WTC11 (cell line): ENCODE measurements around the gene RNF208. TPM values are rescaled to one million over a fixed set of nuclear protein-coding genes. Genes with fewer than 3 reads are reported as not detected.
A peak's percentile ranks its signal among the peaks of the same experiment; 100 is the strongest.

Experiments
- ATAC-seq: fragments of 200-7000 bp; cut with Tn5 transposase; 2 replicates; pipeline ENCODE4 v1.10.0; 2021; ENCODE audit warnings: mild to moderate bottlenecking, moderate library complexity
- CTCF ChIA-PET: fragments of 300-600 bp; sonication (Branson Sonifier 250); formaldehyde crosslinking; loops from one replicate; lab custom pipeline; 2021; ENCODE audit warnings: antibody characterized with exemption; lab: Charles Lee
- POLR2A ChIA-PET: fragments of 350-600 bp; sonication (Branson Sonifier 250); formaldehyde crosslinking; loops from one replicate; lab custom pipeline; 2021; ENCODE audit warnings: antibody characterized with exemption; lab: Charles Lee
- DNase-seq: peaks from one replicate; pipeline ENCODE4 v3.0.0; 2021; ENCODE audit warnings: low spot score
- H3K27ac Mint-ChIP-seq: 2 replicates; pipeline ENCODE4 v1.8.0; 2021; ENCODE audit warnings: mixed read lengths
- H3K27me3 Mint-ChIP-seq: 2 replicates; pipeline ENCODE4 v1.8.0; 2021; ENCODE audit warnings: low read depth, mild to moderate bottlenecking, moderate library complexity, mixed read lengths
- H3K36me3 Mint-ChIP-seq: 2 replicates; pipeline ENCODE4 v1.8.0; 2021; ENCODE audit warnings: mixed read lengths
- H3K4me1 Mint-ChIP-seq: 2 replicates; pipeline ENCODE4 v1.8.0; 2022; ENCODE audit warnings: mixed read lengths
- H3K4me3 Mint-ChIP-seq: 2 replicates; pipeline ENCODE4 v1.8.0; 2021; ENCODE audit warnings: mild to moderate bottlenecking, moderate library complexity, mixed read lengths
- H3K9me3 Mint-ChIP-seq: 2 replicates; pipeline ENCODE4 v1.8.0; 2021; ENCODE audit warnings: mixed read lengths
- ATF2 ChIP-seq: sonication (generic); formaldehyde crosslinking; IDR thresholded peaks from 2 replicates; pipeline ENCODE4 v1.8.1; 2022; ENCODE audit warnings: low read depth, missing genetic modification reagents, borderline replicate concordance
- CREB1 ChIP-seq: sonication (generic); formaldehyde crosslinking; IDR thresholded peaks from 2 replicates; pipeline ENCODE4 v1.8.0; 2023; ENCODE audit warnings: mild to moderate bottlenecking, missing genetic modification reagents
- E2F5 ChIP-seq: sonication (generic); formaldehyde crosslinking; IDR thresholded peaks from 2 replicates; pipeline ENCODE4 v1.8.1; 2022; ENCODE audit warnings: mild to moderate bottlenecking, moderate library complexity, missing genetic modification reagents
- ELF4 ChIP-seq: sonication (generic); formaldehyde crosslinking; IDR thresholded peaks from 2 replicates; pipeline ENCODE4 v1.8.1; 2022; ENCODE audit warnings: low read depth, mild to moderate bottlenecking, moderate library complexity, missing genetic modification reagents
- EMX1 ChIP-seq: fragments of 250-450 bp; sonication (Bioruptor Pico); IDR thresholded peaks from 2 replicates; pipeline ENCODE4 v1.8.0; 2021; ENCODE audit warnings: mild to moderate bottlenecking
- FOXJ3 ChIP-seq: sonication (generic); formaldehyde crosslinking; IDR thresholded peaks from 2 replicates; pipeline ENCODE4 v1.9.0; 2021; ENCODE audit warnings: missing genetic modification reagents, mild to moderate bottlenecking, borderline replicate concordance
- IRF2 ChIP-seq: sonication (generic); formaldehyde crosslinking; IDR thresholded peaks from 2 replicates; pipeline ENCODE4 v1.8.0; 2022; ENCODE audit warnings: low read depth, missing genetic modification reagents, borderline replicate concordance
- RORB ChIP-seq: fragments of 250-450 bp; sonication (Bioruptor Pico); IDR thresholded peaks from 2 replicates; pipeline ENCODE4 v1.9.0; 2021; ENCODE audit warnings: mild to moderate bottlenecking
- SMAD4 ChIP-seq: sonication (generic); formaldehyde crosslinking; IDR thresholded peaks from 2 replicates; pipeline ENCODE4 v1.8.0; 2022; ENCODE audit warnings: mild to moderate bottlenecking, missing genetic modification reagents
- TEAD4 ChIP-seq: sonication (generic); formaldehyde crosslinking; IDR thresholded peaks from 2 replicates; pipeline ENCODE4 v1.8.0; 2022; ENCODE audit warnings: mild to moderate bottlenecking, missing genetic modification reagents
- TP53 ChIP-seq: sonication (generic); formaldehyde crosslinking; IDR thresholded peaks from 2 replicates; pipeline ENCODE4 v1.8.1; 2023; ENCODE audit warnings: mild to moderate bottlenecking, missing genetic modification reagents
- USF2 ChIP-seq: sonication (generic); formaldehyde crosslinking; IDR thresholded peaks from 2 replicates; pipeline ENCODE4 v1.8.1; 2023; ENCODE audit warnings: mild to moderate bottlenecking, missing genetic modification reagents, moderate library complexity
- ZNF263 ChIP-seq: sonication (generic); formaldehyde crosslinking; IDR thresholded peaks from 2 replicates; pipeline ENCODE4 v1.8.1; 2022; ENCODE audit warnings: low read depth, mild to moderate bottlenecking, moderate library complexity, missing genetic modification reagents
- ZNF423 ChIP-seq: fragments of 250-450 bp; sonication (Bioruptor Pico); IDR thresholded peaks from 2 replicates; pipeline ENCODE4 v2.1.2; 2022; ENCODE audit warnings: mild to moderate bottlenecking, moderate library complexity
- ZNF671 ChIP-seq: fragments of 250-450 bp; sonication (Bioruptor Pico); IDR thresholded peaks from 2 replicates; pipeline ENCODE4 v1.8.0; 2021; ENCODE audit warnings: mild to moderate bottlenecking
- total RNA-seq: library from RNA; stranded (reverse); gene quantifications from 3 replicates; pipeline ENCODE4 v1.2.3, GENCODE V29; 2021

The RNF208 gene
- total RNA-seq, 1 experiment from 2014 or later = 14.8 TPM

GRCh38 chr9:137251490-137252268, 29.6 kb upstream of the RNF208 start:
- no peak overlapping the region for H3K4me3 Mint-ChIP-seq
- H3K4me1 Mint-ChIP-seq = peaks cover 8% of the 10 kb centered on the region
- H3K27ac Mint-ChIP-seq = no peak overlapping the region
- ATAC-seq (no peak), DNase-seq (no peak)
- TF ChIP-seq ZNF263 (CRISPR knock-in tag) (no peak), EMX1 (CRISPR knock-in tag) (no peak)
- H3K36me3 Mint-ChIP-seq = 0 out of 2 replicates have a peak, but pooled peaks cover under 1% of the 10 kb centered on the region
- no peaks in the 10 kb centered on the region for H3K9me3 Mint-ChIP-seq
- ChIA-PET POLR2A (interaction anchor here (0.5 to 4.2 kb wide), 2 partner anchors 11 to 43 kb away, joined by 3 to 30 read pairs; partner anchors contain the start of gene TUBB4B), CTCF (interaction anchor here (0.6 to 4.6 kb wide), 13 partner anchors 7 to 187 kb away, joined by 3 to 59 read pairs (median 5); partner anchors contain the start of genes NRARP, RNF224 and TUBB4B)
- H3K27me3 Mint-ChIP-seq = peaks cover 11% of the 10 kb centered on the region

- TF ChIP-seq TP53 (no peak), USF2 (CRISPR knock-in tag) (no peak), RORB (CRISPR knock-in tag) (no peak), ELF4 (CRISPR knock-in tag) (no peak), CREB1 (no peak), SMAD4 (CRISPR knock-in tag) (no peak), ZNF671 (no peak), TEAD4 (no peak), IRF2 (no peak), ATF2 (CRISPR knock-in tag) (no peak)
- DNase-seq (no peak), ATAC-seq (no peak)
- ChIA-PET CTCF (interaction anchor here (1.1 to 4.6 kb wide), 3 partner anchors 11 to 51 kb away, joined by 3 to 59 read pairs (median 7); partner anchors contain the start of genes NRARP and TUBB4B), POLR2A (interaction anchor here (0.5 to 4.2 kb wide), 2 partner anchors 11 to 43 kb away, joined by 3 to 30 read pairs; partner anchors contain the start of gene TUBB4B)
- Mint-ChIP-seq H3K4me1 (peaks cover 8% of the 10 kb centered on the region), H3K4me3 (no peak within 1 kb of the TSS), H3K36me3 (no peaks in the 10 kb centered on the region), H3K9me3 (no peaks in the 10 kb centered on the region), H3K27ac (no peak within 1 kb of the TSS), H3K27me3 (peaks cover 11% of the 10 kb centered on the region)
Observed at GRCh38 chr9:137251194-137251461, 29.1 kb upstream of the RNF208 start, which contains the start of gene STPG3. Gene STPG3, plus strand, starts transcription at chr9:137251286. Its CDS starts 1 bp downstream, at chr9:137251287.

GRCh38 chr9:137250329-137251193, 28.5 kb upstream of the RNF208 start:
- ATAC-seq (no peak), DNase-seq (no peak)
- Mint-ChIP-seq H3K36me3 (no peaks in the 10 kb centered on the region), H3K4me3 (no peak overlapping the region), H3K9me3 (no peaks in the 10 kb centered on the region), H3K27ac (no peak overlapping the region), H3K4me1 (peaks cover 8% of the 10 kb centered on the region), H3K27me3 (peaks cover 11% of the 10 kb centered on the region)
- CTCF ChIA-PET = interaction anchor here (1.2 to 5.9 kb wide), 2 partner anchors 14 to 52 kb away, joined by 3 to 46 read pairs; partner anchors contain the start of gene NRARP
- POLR2A ChIA-PET = interaction anchor here (4.2 kb wide), 1 partner anchor 10 kb away, joined by 30 read pairs; the partner anchor contains the start of gene TUBB4B
- TF ChIP-seq ZNF423 (CRISPR knock-in tag) = peak; percentile 8; the same call in 1 of the 2 replicates
- no peak for TF ChIP-seq E2F5 (CRISPR knock-in tag)

GRCh38 chr9:137247916-137248175, 25.8 kb upstream of the RNF208 start:
- CTCF ChIA-PET = interaction anchor here (0.6 to 5.9 kb wide), 3 partner anchors 11 to 219 kb away, joined by 3 to 46 read pairs (median 6); no protein-coding TSS in a partner anchor
- H3K36me3 Mint-ChIP-seq = peaks cover 11% of the 10 kb centered on the region
- peaks cover 4% of the 10 kb centered on the region for H3K27me3 Mint-ChIP-seq
- no peak overlapping the region for H3K4me3 Mint-ChIP-seq
- H3K27ac Mint-ChIP-seq = no peak overlapping the region
- no peaks in the 10 kb centered on the region for H3K9me3 Mint-ChIP-seq
- TF ChIP-seq FOXJ3 (CRISPR knock-in tag) = no peak
- TF ChIP-seq, all 79 proteins: peak for 0
- POLR2A ChIA-PET = no interaction called here
- ATAC-seq = no peak
- no peak for DNase-seq
- H3K4me1 Mint-ChIP-seq = peaks cover 22% of the 10 kb centered on the region
